Trophoblast cell (in vitro differentiated cells and primary cell): ENCODE results near the gene ESYT2.

Experiments
- DNase-seq, 2 donors: peaks; one replicate each; pipeline ENCODE4 v3.0.0-alpha.2; 2016
- H2AFZ ChIP-seq: 2 replicates; pipeline ENCODE4 v1.6.1; 2013; ENCODE audit warnings: low read length, moderate library complexity, mild to moderate bottlenecking; ENCODE audit not compliant: insufficient read depth, poor library complexity
- H2AK5ac ChIP-seq: 2 replicates; pipeline ENCODE4 v1.6.1; 2013; ENCODE audit warnings: mild to moderate bottlenecking, low read length
- H2BK120ac ChIP-seq: 2 replicates; pipeline ENCODE4 v1.6.1; 2013; ENCODE audit warnings: low read length, mild to moderate bottlenecking, moderate library complexity; ENCODE audit not compliant: insufficient read depth, poor library complexity
- H2BK12ac ChIP-seq: 2 replicates; pipeline ENCODE4 v1.6.1; 2013; ENCODE audit warnings: mild to moderate bottlenecking, low read length, moderate library complexity
- H2BK5ac ChIP-seq: 2 replicates; pipeline ENCODE4 v1.6.1; 2013; ENCODE audit warnings: low read length, low read depth, moderate library complexity, mild to moderate bottlenecking; ENCODE audit not compliant: poor library complexity
- H3K14ac ChIP-seq: 2 replicates; pipeline ENCODE4 v1.6.1; 2013; ENCODE audit warnings: mild to moderate bottlenecking, low read length
- H3K18ac ChIP-seq: 2 replicates; pipeline ENCODE4 v1.6.1; 2013; ENCODE audit warnings: mild to moderate bottlenecking, low read length
- H3K23ac ChIP-seq: 2 replicates; pipeline ENCODE4 v1.6.1; 2013; ENCODE audit warnings: low read length
- H3K27ac ChIP-seq: 2 replicates; pipeline ENCODE4 v1.5.1; 2013; ENCODE audit warnings: low read depth, mild to moderate bottlenecking, inconsistent platforms, low read length, moderate library complexity
- H3K27me3 ChIP-seq: 2 replicates; pipeline ENCODE4 v1.6.1; 2013; ENCODE audit warnings: inconsistent platforms, mild to moderate bottlenecking, low read length, moderate library complexity; ENCODE audit not compliant: insufficient read depth
- H3K36me3 ChIP-seq, 2 experiments: 1 replicate in 1 of 2; 2 replicates in 1 of 2; pipeline ENCODE4 v1.6.1; 2013; ENCODE audit warnings: low read length in 2 of 2, mild to moderate bottlenecking in 2 of 2, moderate library complexity in 1 of 2; ENCODE audit not compliant: insufficient read depth in 2 of 2, control insufficient read depth in 1 of 2
- H3K4ac ChIP-seq: 2 replicates; pipeline ENCODE4 v1.6.1; 2013; ENCODE audit warnings: low read depth, mild to moderate bottlenecking, low read length, moderate library complexity
- H3K4me1 ChIP-seq, 2 experiments: 1 replicate in 1 of 2; 2 replicates in 1 of 2; pipeline ENCODE4 v1.6.1; 2013; ENCODE audit warnings: low read length in 2 of 2, mild to moderate bottlenecking in 2 of 2, moderate library complexity in 1 of 2; ENCODE audit not compliant: insufficient read depth in 2 of 2, control insufficient read depth in 1 of 2
- H3K4me2 ChIP-seq: 2 replicates; pipeline ENCODE4 v1.6.1; 2013; ENCODE audit warnings: inconsistent platforms, mild to moderate bottlenecking, low read length, moderate library complexity
- H3K4me3 ChIP-seq: 2 replicates; pipeline ENCODE4 v1.5.1; 2013; ENCODE audit warnings: mild to moderate bottlenecking, low read depth, low read length, inconsistent platforms
- H3K79me1 ChIP-seq: one replicate; pipeline ENCODE4 v1.6.1; 2013; ENCODE audit warnings: low read length
- H3K79me2 ChIP-seq: 2 replicates; pipeline ENCODE4 v1.6.1; 2013; ENCODE audit warnings: low read length, mild to moderate bottlenecking; ENCODE audit not compliant: control insufficient read depth, insufficient read depth, poor library complexity
- H3K9ac ChIP-seq: 2 replicates; pipeline ENCODE4 v1.6.1; 2013; ENCODE audit warnings: mild to moderate bottlenecking, low read length
- H3K9me3 ChIP-seq: 2 replicates; pipeline ENCODE4 v1.6.1; 2013; ENCODE audit warnings: low read depth, mild to moderate bottlenecking, control low read depth, inconsistent platforms, low read length; ENCODE audit not compliant: insufficient read depth
- H4K12ac ChIP-seq: 2 replicates; pipeline ENCODE4 v1.6.1; 2013; ENCODE audit warnings: low read depth, mild to moderate bottlenecking, low read length, moderate library complexity
- H4K8ac ChIP-seq: 2 replicates; pipeline ENCODE4 v1.6.1; 2013; ENCODE audit warnings: low read depth, mild to moderate bottlenecking, low read length, moderate library complexity
- H4K91ac ChIP-seq: one replicate; pipeline ENCODE4 v1.6.1; 2013; ENCODE audit warnings: low read depth, mild to moderate bottlenecking, low read length, moderate library complexity
- WGBS: extraction: QIAGEN DNeasy Blood & Tissue Kit; methylation state at CpG from one replicate; pipeline ENCODE4 v1.1.7; 2013; ENCODE audit warnings: missing lambda C conversion rate; ENCODE audit not compliant: insufficient read length, insufficient coverage; ENCODE audit errors: extremely low coverage; 5-methylcytosine and 5-hydroxymethylcytosine counted together

Gene ESYT2

DNA sequence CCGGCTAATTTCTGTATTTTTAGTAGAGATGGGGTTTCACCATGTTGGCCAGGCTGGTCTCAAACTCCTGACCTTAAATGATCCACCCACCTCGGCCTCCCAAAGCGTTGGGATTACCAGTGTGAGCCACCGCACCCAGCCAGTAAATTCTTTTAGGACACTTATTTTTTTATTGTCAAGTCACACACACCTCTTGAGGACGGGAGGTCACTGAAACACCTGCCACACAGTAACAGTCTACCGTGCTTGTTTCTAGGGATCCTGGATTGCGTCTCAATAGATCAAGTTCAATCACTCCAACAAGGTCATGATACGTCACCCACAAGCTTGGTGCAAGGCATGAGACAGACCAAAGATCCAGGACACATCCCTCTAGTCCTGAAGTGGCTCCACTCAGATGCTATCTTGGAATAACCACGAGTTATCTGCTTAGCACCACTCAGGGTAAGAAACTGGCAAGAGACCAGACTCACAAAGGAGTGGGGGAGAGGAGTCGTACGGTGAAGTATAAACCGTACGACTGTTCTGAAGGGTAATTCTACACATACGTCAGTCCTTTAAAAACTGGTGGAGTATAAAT is 65.8 kb downstream of the ESYT2 start:
- Histone ChIP-seq H4K8ac (no peak overlapping the region), H3K79me2 (no peaks in the 10 kb centered on the region), H2BK120ac (no peak overlapping the region), H3K14ac (no peak overlapping the region), H3K9me3 (no peaks in the 10 kb centered on the region), H3K79me1 (no peaks in the 10 kb centered on the region), H4K91ac (no peak overlapping the region), H2BK5ac (no peak overlapping the region), H3K4ac (no peak overlapping the region), H2BK12ac (no peak overlapping the region), H3K27me3 (no peaks in the 10 kb centered on the region), H3K36me3 (peaks cover 33 to 47% of the 10 kb centered on the region in 2 experiments), H4K12ac (no peak overlapping the region), H3K18ac (no peak overlapping the region), H2AK5ac (no peak overlapping the region), H3K4me3 (no peak overlapping the region), H3K27ac (no peak overlapping the region), H2AFZ (no peak overlapping the region), H3K4me1 (no peaks in the 10 kb centered on the region), H3K4me2 (no peak overlapping the region), H3K23ac (no peak overlapping the region), H3K9ac (no peak overlapping the region)
- DNase-seq: no peak
- no CpG with 5 or more reads among the region's 14 CpGs for WGBS

DNA sequence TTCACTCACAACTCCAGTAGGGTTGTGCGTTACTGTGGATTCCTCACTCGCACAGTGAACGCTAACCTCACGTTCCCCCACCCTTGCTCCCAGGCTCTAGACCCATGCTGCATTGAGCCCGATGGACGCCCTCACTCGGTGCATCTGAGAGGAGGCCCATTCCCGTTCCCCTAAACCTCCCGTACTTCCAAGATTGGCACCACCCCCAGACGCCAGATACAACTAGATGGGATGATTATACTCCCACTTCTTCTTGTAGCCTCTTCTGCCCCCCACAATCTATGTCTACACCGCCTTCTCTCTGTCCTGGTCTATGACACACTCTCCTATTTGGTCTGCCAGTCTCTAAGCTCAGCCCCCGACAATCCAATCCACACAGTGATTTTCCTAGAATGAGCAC is 67.4 kb downstream of the ESYT2 start:
- no peak overlapping the region for H3K27ac ChIP-seq
- H3K79me2 ChIP-seq: no peaks in the 10 kb centered on the region
- H3K9ac ChIP-seq: no peak overlapping the region
- H3K23ac ChIP-seq: no peak overlapping the region
- H3K79me1 ChIP-seq: no peaks in the 10 kb centered on the region
- H3K27me3 ChIP-seq: no peaks in the 10 kb centered on the region
- H3K18ac ChIP-seq: no peak overlapping the region
- H3K9me3 ChIP-seq: no peaks in the 10 kb centered on the region
- no peak overlapping the region for H4K8ac ChIP-seq
- H2BK12ac ChIP-seq: no peak overlapping the region
- no peak for DNase-seq
- no peak overlapping the region for H2BK5ac ChIP-seq
- H3K14ac ChIP-seq: no peak overlapping the region
- H3K4ac ChIP-seq: no peak overlapping the region
- no CpG with 5 or more reads among the region's 12 CpGs for WGBS
- H3K4me2 ChIP-seq: no peak overlapping the region
- H3K36me3 ChIP-seq: peaks cover 36 to 50% of the 10 kb centered on the region in 2 experiments
- H3K4me3 ChIP-seq: no peak overlapping the region
- H3K4me1 ChIP-seq: no peaks in the 10 kb centered on the region
- no peak overlapping the region for H2AK5ac ChIP-seq
- no peak overlapping the region for H4K12ac ChIP-seq
- no peak overlapping the region for H2BK120ac ChIP-seq
- no peak overlapping the region for H2AFZ ChIP-seq
- no peak overlapping the region for H4K91ac ChIP-seq

- H2AK5ac ChIP-seq: no peak overlapping the region
- no peak overlapping the region for H2BK12ac ChIP-seq
- H3K4me3 ChIP-seq: no peak overlapping the region
- no peaks in the 10 kb centered on the region for H3K27me3 ChIP-seq
- no peak overlapping the region for H2BK120ac ChIP-seq
- H3K4me1 ChIP-seq: no peaks in the 10 kb centered on the region
- no CpG with 5 or more reads among the region's 8 CpGs for WGBS
- no peaks in the 10 kb centered on the region for H3K9me3 ChIP-seq
- no peak overlapping the region for H3K4ac ChIP-seq
- no peaks in the 10 kb centered on the region for H3K79me1 ChIP-seq
- no peak overlapping the region for H3K4me2 ChIP-seq
- H3K18ac ChIP-seq: no peak overlapping the region
- H3K79me2 ChIP-seq: no peaks in the 10 kb centered on the region
- H4K8ac ChIP-seq: no peak overlapping the region
- no peak overlapping the region for H2BK5ac ChIP-seq
- peaks cover 38 to 52% of the 10 kb centered on the region in 2 experiments for H3K36me3 ChIP-seq
- H3K9ac ChIP-seq: peak overlapping the region; percentile 15
- no peak overlapping the region for H3K14ac ChIP-seq
- DNase-seq: no peak
- no peak overlapping the region for H4K12ac ChIP-seq
- H4K91ac ChIP-seq: no peak overlapping the region
- H3K23ac ChIP-seq: no peak overlapping the region
- H2AFZ ChIP-seq: no peak overlapping the region
- no peak overlapping the region for H3K27ac ChIP-seq
Measured at GRCh38 chr7:158760936-158761335, 68.4 kb downstream of the ESYT2 start.

DNA sequence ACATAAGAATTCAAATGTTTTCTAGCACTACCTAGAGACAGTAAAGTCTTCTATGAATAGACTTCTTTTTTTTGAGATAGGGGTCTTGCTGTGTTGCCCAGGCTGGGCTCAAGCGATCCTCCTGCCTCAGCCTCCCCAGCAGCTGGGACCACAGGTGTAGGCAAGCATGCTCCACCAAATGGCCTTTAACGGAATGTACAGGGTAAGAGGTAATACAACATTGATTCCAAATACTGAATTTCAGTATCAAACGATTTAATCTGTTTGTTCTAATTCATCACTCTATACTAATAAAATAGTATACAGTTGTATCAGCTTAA is 68.9 kb downstream of the ESYT2 start:
- H3K27ac ChIP-seq: no peak overlapping the region
- no peak overlapping the region for H2AK5ac ChIP-seq
- H3K4ac ChIP-seq: no peak overlapping the region
- H2BK120ac ChIP-seq: no peak overlapping the region
- H4K8ac ChIP-seq: no peak overlapping the region
- H3K23ac ChIP-seq: no peak overlapping the region
- no peaks in the 10 kb centered on the region for H3K79me1 ChIP-seq
- H2AFZ ChIP-seq: no peak overlapping the region
- DNase-seq: no peak
- no peak overlapping the region for H4K12ac ChIP-seq
- H3K9me3 ChIP-seq: no peaks in the 10 kb centered on the region
- no peak overlapping the region for H3K9ac ChIP-seq
- H3K4me2 ChIP-seq: no peak overlapping the region
- no peak overlapping the region for H3K18ac ChIP-seq
- H4K91ac ChIP-seq: no peak overlapping the region
- no peak overlapping the region for H3K4me3 ChIP-seq
- no peaks in the 10 kb centered on the region for H3K27me3 ChIP-seq
- no peak overlapping the region for H2BK5ac ChIP-seq
- no peak overlapping the region for H3K14ac ChIP-seq
- H3K4me1 ChIP-seq: no peaks in the 10 kb centered on the region
- no CpG with 5 or more reads among the region's 3 CpGs for WGBS
- H3K36me3 ChIP-seq: peaks cover 37 to 53% of the 10 kb centered on the region in 2 experiments
- H2BK12ac ChIP-seq: no peak overlapping the region
- no peaks in the 10 kb centered on the region for H3K79me2 ChIP-seq
